HEK293 (cell line): Measurements from ENCODE around the gene KRTAP5-8.

ENCODE experiments used
- CTCF ChIA-PET: fragments of 350-600 bp; formaldehyde crosslinking; extraction: SDS; loops from one replicate; lab custom pipeline; 2021; ENCODE audit warnings: antibody characterized with exemption; lab: Yijun Ruan, JAX
- POLR2A ChIA-PET: fragments of 300-600 bp; formaldehyde crosslinking; extraction: SDS; loops from one replicate; lab custom pipeline; 2020; ENCODE audit warnings: antibody characterized with exemption, inconsistent platforms; lab: Yijun Ruan, JAX
- H3K27ac ChIP-seq: fragments of 200-500 bp; sonication (Bioruptor generic); 2 replicates; pipeline ENCODE4 v1.5.1; 2014; ENCODE audit warnings: low read depth, low read length, control low read depth, inconsistent platforms; ENCODE audit errors: extremely low read depth
- H3K36me3 ChIP-seq, 2 experiments: fragments of 200-500 bp in 1 of 2; sonication (Bioruptor generic) in 1 of 2; 1 replicate in 1 of 2; 2 replicates in 1 of 2; pipeline ENCODE4 v1.5.1; 2014 to 2017; ENCODE audit warnings: inconsistent platforms in 2 of 2, low read length in 2 of 2; ENCODE audit not compliant: control insufficient read depth in 2 of 2, insufficient read depth in 1 of 2
- H3K4me1 ChIP-seq: fragments of 200-500 bp; sonication (Bioruptor generic); 2 replicates; pipeline ENCODE4 v1.5.1; 2014; ENCODE audit warnings: mild to moderate bottlenecking, low read length, inconsistent platforms; ENCODE audit not compliant: control insufficient read depth, insufficient read depth
- H3K4me3 ChIP-seq: 2 replicates; pipeline ENCODE4 v1.5.1; 2011; ENCODE audit warnings: low read depth, mild to moderate bottlenecking, control low read depth, low read length, moderate library complexity
- H3K9me3 ChIP-seq: fragments of 200-500 bp; sonication (Bioruptor generic); 2 replicates; pipeline ENCODE4 v1.5.1; 2014; ENCODE audit warnings: low read depth, low read length, inconsistent platforms; ENCODE audit not compliant: control insufficient read depth, insufficient read depth
- ELK4 ChIP-seq: IDR thresholded peaks from 2 replicates; pipeline ENCODE4 v1.6.1; 2011; ENCODE audit warnings: mild to moderate bottlenecking, low read depth, low read length, borderline replicate concordance
- GLI2 ChIP-seq: fragments of 450-650 bp; formaldehyde crosslinking; IDR thresholded peaks from 2 replicates; pipeline ENCODE4; 2017; ENCODE audit warnings: missing biosample characterization, missing genetic modification characterization, low read depth, borderline replicate concordance
- OVOL3 ChIP-seq: fragments of 450-650 bp; formaldehyde crosslinking; IDR thresholded peaks from 2 replicates; pipeline ENCODE4 v1.5.1; 2016; ENCODE audit warnings: missing biosample characterization, missing genetic modification characterization
- SETDB1 ChIP-seq: IDR thresholded peaks from one replicate; pipeline ENCODE4 v1.6.1; 2017; ENCODE audit warnings: mild to moderate bottlenecking, low read length, moderate library complexity, mixed read lengths; ENCODE audit not compliant: insufficient read length
- SP2 ChIP-seq: fragments of 450-650 bp; formaldehyde crosslinking; IDR thresholded peaks from 2 replicates; pipeline ENCODE4 v1.5.1; 2016; ENCODE audit warnings: missing biosample characterization, missing genetic modification characterization
- SP3 ChIP-seq: fragments of 450-650 bp; formaldehyde crosslinking; IDR thresholded peaks from 2 replicates; pipeline ENCODE4 v1.5.1; 2016; ENCODE audit warnings: missing biosample characterization, missing genetic modification characterization
- ZBTB10 ChIP-seq: fragments of 450-650 bp; formaldehyde crosslinking; IDR thresholded peaks from 2 replicates; pipeline ENCODE4 v1.5.1; 2016; ENCODE audit warnings: missing biosample characterization, missing genetic modification characterization
- ZEB2 ChIP-seq: fragments of 450-650 bp; formaldehyde crosslinking; IDR thresholded peaks from 2 replicates; pipeline ENCODE4 v1.5.1; 2016; ENCODE audit warnings: missing biosample characterization, missing genetic modification characterization
- ZNF121 ChIP-seq: fragments of 450-650 bp; formaldehyde crosslinking; IDR thresholded peaks from 2 replicates; pipeline ENCODE4 v1.5.1; 2016; ENCODE audit warnings: missing biosample characterization, missing genetic modification characterization
- ZNF146 ChIP-seq: fragments of 450-650 bp; formaldehyde crosslinking; IDR thresholded peaks from 2 replicates; pipeline ENCODE4 v1.5.1; 2016; ENCODE audit warnings: missing biosample characterization, missing genetic modification characterization
- ZNF175 ChIP-seq: fragments of 450-650 bp; formaldehyde crosslinking; IDR thresholded peaks from 2 replicates; pipeline ENCODE4 v1.5.1; 2016; ENCODE audit warnings: missing biosample characterization, missing genetic modification characterization
- ZNF214 ChIP-seq: fragments of 450-650 bp; formaldehyde crosslinking; IDR thresholded peaks from 2 replicates; pipeline ENCODE4 v1.5.1; 2017; ENCODE audit warnings: missing biosample characterization, mild to moderate bottlenecking, missing genetic modification characterization, borderline replicate concordance
- ZNF274 ChIP-seq, 2 experiments: fragments of 200-500 bp in 1 of 2; fragments of 450-650 bp in 1 of 2; sonication (Bioruptor generic) in 1 of 2; formaldehyde crosslinking in 1 of 2; IDR thresholded peaks; 2 replicates each; pipeline versions ENCODE4 v1.5.1 to v1.6.1; 2014 to 2016; ENCODE audit warnings: borderline replicate concordance in 1 of 2, inconsistent platforms in 1 of 2, low read length in 1 of 2, missing biosample characterization in 1 of 2, missing genetic modification characterization in 1 of 2
- ZNF341 ChIP-seq: fragments of 450-650 bp; formaldehyde crosslinking; IDR thresholded peaks from 2 replicates; pipeline ENCODE4; 2016; ENCODE audit warnings: low read depth, missing biosample characterization, missing genetic modification characterization
- ZNF354C ChIP-seq: fragments of 450-650 bp; formaldehyde crosslinking; IDR thresholded peaks from 2 replicates; pipeline ENCODE4 v1.5.1; 2016; ENCODE audit warnings: missing biosample characterization, missing genetic modification characterization, low read depth, borderline replicate concordance
- ZNF404 ChIP-seq: fragments of 450-650 bp; formaldehyde crosslinking; IDR thresholded peaks from 2 replicates; pipeline ENCODE4 v1.5.1; 2017; ENCODE audit warnings: missing biosample characterization, missing genetic modification characterization
- ZNF555 ChIP-seq: fragments of 450-650 bp; formaldehyde crosslinking; conservative IDR thresholded peaks from 2 replicates; pipeline ENCODE4 v1.5.1; 2017; ENCODE audit warnings: missing biosample characterization, mild to moderate bottlenecking, missing genetic modification characterization, inconsistent platforms
- ZNF580 ChIP-seq: fragments of 450-650 bp; formaldehyde crosslinking; IDR thresholded peaks from 2 replicates; pipeline ENCODE4 v1.5.1; 2016; ENCODE audit warnings: missing biosample characterization, missing genetic modification characterization
- ZNF596 ChIP-seq: fragments of 450-650 bp; IDR thresholded peaks from 2 replicates; pipeline ENCODE4 v1.5.0; 2018; ENCODE audit warnings: missing biosample characterization, mild to moderate bottlenecking, missing genetic modification characterization, moderate library complexity
- ZNF624 ChIP-seq: fragments of 450-650 bp; formaldehyde crosslinking; IDR thresholded peaks from 2 replicates; pipeline ENCODE4 v1.5.1; 2017; ENCODE audit warnings: missing biosample characterization, missing genetic modification characterization
- ZNF791 ChIP-seq: fragments of 450-650 bp; formaldehyde crosslinking; IDR thresholded peaks from 2 replicates; pipeline ENCODE4 v1.5.1; 2016; ENCODE audit warnings: missing biosample characterization, missing genetic modification characterization
- ZSCAN4 ChIP-seq: fragments of 450-650 bp; formaldehyde crosslinking; IDR thresholded peaks from 2 replicates; pipeline ENCODE4 v1.5.1; 2017; ENCODE audit warnings: missing biosample characterization, missing genetic modification characterization
- ZSCAN5A ChIP-seq: fragments of 450-650 bp; formaldehyde crosslinking; IDR thresholded peaks from 2 replicates; pipeline ENCODE4 v1.5.1; 2016; ENCODE audit warnings: missing biosample characterization, missing genetic modification characterization

KRTAP5-8 gene

GRCh38 chr11:71555508-71555907, 17.7 kb downstream of the KRTAP5-8 start:
- Histone ChIP-seq H3K9me3 (no peaks in the 10 kb centered on the region), H3K4me3 (no peak overlapping the region), H3K27ac (no peak overlapping the region)
- CTCF ChIA-PET = no interaction called here
- POLR2A ChIA-PET = no interaction called here
- no peak for TF ChIP-seq ZNF121 (tag by site-specific recombination)
- TF ChIP-seq ZSCAN5A (tag by site-specific recombination) = no peak
- no peak for TF ChIP-seq GLI2
- TF ChIP-seq ZNF354C (tag by site-specific recombination) = no peak
- TF ChIP-seq SP2 (tag by site-specific recombination) = no peak
- TF ChIP-seq ZNF214 (tag by site-specific recombination) = no peak
- TF ChIP-seq ZNF580 = no peak
- TF ChIP-seq OVOL3 (tag by site-specific recombination) = no peak
- no peak for TF ChIP-seq ZNF555 (tag by site-specific recombination)
- TF ChIP-seq, all 188 proteins: peak for 0
- H3K4me1 ChIP-seq = no peaks in the 10 kb centered on the region
- H3K36me3 ChIP-seq = no peaks in the 10 kb centered on the region

- Histone ChIP-seq H3K36me3 (no peaks in the 10 kb centered on the region), H3K9me3 (no peaks in the 10 kb centered on the region), H3K4me1 (no peaks in the 10 kb centered on the region), H3K27ac (no peak overlapping the region), H3K4me3 (no peak overlapping the region)
- ChIA-PET CTCF (no interaction called here), POLR2A (no interaction called here)
- TF ChIP-seq ZNF624 (tag by site-specific recombination) = no peak
- peak; percentile 83 for TF ChIP-seq ZSCAN4 (tag by site-specific recombination)
Observed at GRCh38 chr11:71556018-71556417, 18.2 kb downstream of the KRTAP5-8 start.

- no peak for TF ChIP-seq ELK4
- Histone ChIP-seq H3K4me1 (no peaks in the 10 kb centered on the region), H3K9me3 (no peaks in the 10 kb centered on the region), H3K27ac (no peak overlapping the region), H3K36me3 (no peaks in the 10 kb centered on the region), H3K4me3 (no peak overlapping the region)
- ChIA-PET POLR2A (no interaction called here), CTCF (no interaction called here)
Observed at GRCh38 chr11:71557257-71557656, 19.4 kb downstream of the KRTAP5-8 start.

- no peak overlapping the region for H3K27ac ChIP-seq
- CTCF ChIA-PET = no interaction called here
- H3K36me3 ChIP-seq = no peaks in the 10 kb centered on the region
- no peaks in the 10 kb centered on the region for H3K4me1 ChIP-seq
- no peaks in the 10 kb centered on the region for H3K9me3 ChIP-seq
- no peak overlapping the region for H3K4me3 ChIP-seq
- POLR2A ChIA-PET = no interaction called here
- no peak for TF ChIP-seq ZEB2
- TF ChIP-seq ZNF404 (tag by site-specific recombination) = no peak
- no peak for TF ChIP-seq SETDB1
- TF ChIP-seq ZBTB10 (tag by site-specific recombination) = no peak
- TF ChIP-seq ZNF274 (IDR thresholded peaks at IDR 0.05; ENCODE audit: low read length) = no peak
- TF ChIP-seq ZNF274 (tag by site-specific recombination; IDR thresholded peaks at IDR 0.05; ENCODE audit: borderline replicate concordance) = no peak
- TF ChIP-seq SP3 (tag by site-specific recombination) = no peak
- TF ChIP-seq ZNF175 (tag by site-specific recombination) = no peak
- TF ChIP-seq ZNF596 (tag by site-specific recombination) = no peak
- TF ChIP-seq ZNF146 (tag by site-specific recombination) = no peak
- no peak for TF ChIP-seq ZNF341 (tag by site-specific recombination)
- no peak for TF ChIP-seq GLI2
- no peak for TF ChIP-seq ZNF791
Observed at GRCh38 chr11:71558996-71559395, 21.2 kb downstream of the KRTAP5-8 start.
